H9 (cell line): Measurements from ENCODE around the gene NGB. TPM values are rescaled to one million over a fixed set of nuclear protein-coding genes. Genes with fewer than 3 reads are reported as not detected.

Source experiments
- DNase-seq: peaks from one replicate; pipeline ENCODE4 v3.0.0-alpha.2; 2017
- H2AFZ ChIP-seq: one replicate; pipeline ENCODE4 v1.6.1; 2013; ENCODE audit warnings: mild to moderate bottlenecking, low read length, control low read depth, moderate library complexity
- H2AK5ac ChIP-seq: 2 replicates; pipeline ENCODE4 v1.6.1; 2013; ENCODE audit warnings: low read length, control low read depth, mixed read lengths; ENCODE audit not compliant: insufficient read length
- H2BK120ac ChIP-seq: one replicate; pipeline ENCODE4 v1.6.1; 2013; ENCODE audit warnings: low read depth, mild to moderate bottlenecking, low read length, control low read depth, inconsistent platforms; ENCODE audit not compliant: poor library complexity, severe bottlenecking
- H2BK12ac ChIP-seq: 2 replicates; pipeline ENCODE4 v1.6.1; 2013; ENCODE audit warnings: low read length, control low read depth, mixed read lengths, low read depth; ENCODE audit not compliant: insufficient read length
- H2BK15ac ChIP-seq: 2 replicates; pipeline ENCODE4 v1.6.1; 2013; ENCODE audit warnings: low read depth, low read length, control low read depth
- H2BK20ac ChIP-seq: one replicate; pipeline ENCODE4 v1.6.1; 2013; ENCODE audit warnings: low read depth, mild to moderate bottlenecking, low read length, control low read depth, inconsistent platforms; ENCODE audit not compliant: poor library complexity, severe bottlenecking
- H2BK5ac ChIP-seq: 2 replicates; pipeline ENCODE4 v1.6.1; 2013; ENCODE audit warnings: low read length, control low read depth, mixed read lengths; ENCODE audit not compliant: insufficient read length
- H3K14ac ChIP-seq: 2 replicates; pipeline ENCODE4 v1.6.1; 2013; ENCODE audit warnings: low read length, control low read depth; ENCODE audit not compliant: insufficient read depth
- H3K18ac ChIP-seq: 2 replicates; pipeline ENCODE4 v1.6.1; 2013; ENCODE audit warnings: low read depth, mild to moderate bottlenecking, mixed read lengths, low read length, control low read depth; ENCODE audit not compliant: insufficient read length
- H3K23ac ChIP-seq: 2 replicates; pipeline ENCODE4 v1.6.1; 2013; ENCODE audit warnings: low read length, control low read depth, mixed read lengths, low read depth; ENCODE audit not compliant: insufficient read length
- H3K23me2 ChIP-seq: 2 replicates; pipeline ENCODE4 v1.6.1; 2013; ENCODE audit warnings: low read depth, mild to moderate bottlenecking, mixed read lengths, low read length, control low read depth; ENCODE audit not compliant: insufficient read length, poor library complexity, severe bottlenecking
- H3K27ac ChIP-seq: 2 replicates; pipeline ENCODE4 v1.5.1; 2013; ENCODE audit warnings: low read length, control low read depth, mixed read lengths, low read depth; ENCODE audit not compliant: insufficient read length
- H3K27me3 ChIP-seq: 2 replicates; pipeline ENCODE4 v1.6.1; 2013; ENCODE audit warnings: low read length, control low read depth, inconsistent platforms; ENCODE audit not compliant: insufficient read depth
- H3K4ac ChIP-seq: 2 replicates; pipeline ENCODE4 v1.6.1; 2013; ENCODE audit warnings: low read depth, mild to moderate bottlenecking, control low read depth, inconsistent platforms, low read length, moderate library complexity
- H3K4me1 ChIP-seq: 2 replicates; pipeline ENCODE4 v1.6.1; 2013; ENCODE audit warnings: low read length, control low read depth, inconsistent platforms; ENCODE audit not compliant: insufficient read depth
- H3K4me2 ChIP-seq: 2 replicates; pipeline ENCODE4 v1.6.1; 2013; ENCODE audit warnings: low read length, control low read depth, mixed read lengths; ENCODE audit not compliant: insufficient read length, insufficient read depth
- H3K56ac ChIP-seq: 2 replicates; pipeline ENCODE4 v1.6.1; 2013; ENCODE audit warnings: low read depth, mild to moderate bottlenecking, mixed read lengths, low read length, control low read depth; ENCODE audit not compliant: insufficient read length
- H3K79me1 ChIP-seq: 2 replicates; pipeline ENCODE4 v1.6.1; 2013; ENCODE audit warnings: low read depth, mild to moderate bottlenecking, moderate library complexity, low read length, control low read depth, inconsistent platforms; ENCODE audit not compliant: insufficient read depth, poor library complexity, severe bottlenecking
- H3K79me2 ChIP-seq: 2 replicates; pipeline ENCODE4 v1.6.1; 2013; ENCODE audit warnings: low read length, control low read depth, inconsistent platforms; ENCODE audit not compliant: insufficient read depth
- H3K9ac ChIP-seq: 2 replicates; pipeline ENCODE4 v1.6.1; 2013; ENCODE audit warnings: low read length, control low read depth, mixed read lengths; ENCODE audit not compliant: insufficient read length; ENCODE audit errors: extremely low read depth
- H3K9me3 ChIP-seq: one replicate; pipeline ENCODE4 v1.6.1; 2013; ENCODE audit warnings: low read depth, low read length, inconsistent platforms; ENCODE audit not compliant: control insufficient read depth
- H3T11ph ChIP-seq: one replicate; pipeline ENCODE4 v1.6.1; 2013; ENCODE audit warnings: mild to moderate bottlenecking, low read length, control low read depth, inconsistent platforms
- H4K20me1 ChIP-seq: one replicate; pipeline ENCODE4 v1.6.1; 2013; ENCODE audit not compliant: control insufficient read depth, insufficient read length, insufficient read depth
- H4K5ac ChIP-seq: 2 replicates; pipeline ENCODE4 v1.6.1; 2013; ENCODE audit warnings: low read depth, mild to moderate bottlenecking, mixed read lengths, low read length, control low read depth; ENCODE audit not compliant: insufficient read length
- H4K8ac ChIP-seq: replicated peaks from 2 replicates; pipeline ENCODE4 v1.6.1; 2013; ENCODE audit warnings: low read length, control low read depth, mixed read lengths, low read depth; ENCODE audit not compliant: insufficient read length
- H4K91ac ChIP-seq: 2 replicates; pipeline ENCODE4 v1.6.1; 2013; ENCODE audit warnings: low read depth, mild to moderate bottlenecking, moderate library complexity, mixed read lengths, low read length, control low read depth; ENCODE audit not compliant: insufficient read length
- H3K27ac Mint-ChIP-seq, 3 experiments: 2 replicates in 2 of 3; 3 replicates in 1 of 3; pipeline ENCODE4 v1.8.0; 2020 to 2021; ENCODE audit warnings: mixed read lengths in 3 of 3, mild to moderate bottlenecking in 1 of 3, moderate library complexity in 1 of 3
- H3K27me3 Mint-ChIP-seq: 2 replicates; pipeline ENCODE4 v1.8.0; 2021; ENCODE audit warnings: low read depth, mild to moderate bottlenecking, moderate library complexity, mixed read lengths
- H3K36me3 Mint-ChIP-seq, 3 experiments: 2 replicates in 2 of 3; 3 replicates in 1 of 3; pipeline ENCODE4 v1.8.0; 2020 to 2021; ENCODE audit warnings: low read depth in 3 of 3, mixed read lengths in 3 of 3; ENCODE audit not compliant: insufficient read depth in 1 of 3
- H3K4me1 Mint-ChIP-seq, 2 experiments: 2 replicates each; pipeline ENCODE4 v1.8.0; 2020; ENCODE audit warnings: mixed read lengths in 2 of 2
- H3K4me3 Mint-ChIP-seq, 2 experiments: 2 replicates in 1 of 2; 3 replicates in 1 of 2; pipeline ENCODE4 v1.8.0; 2020 to 2021; ENCODE audit warnings: mild to moderate bottlenecking in 2 of 2, mixed read lengths in 2 of 2, moderate library complexity in 1 of 2
- H3K9me3 Mint-ChIP-seq, 2 experiments: 2 replicates in 1 of 2; 3 replicates in 1 of 2; pipeline ENCODE4 v1.8.0; 2020; ENCODE audit warnings: mild to moderate bottlenecking in 2 of 2, mixed read lengths in 2 of 2, moderate library complexity in 1 of 2
- WGBS: extraction: QIAGEN DNeasy Blood & Tissue Kit; methylation state at CpG from one replicate; pipeline ENCODE4 v1.1.7; 2013; ENCODE audit warnings: missing lambda C conversion rate, low lambda C conversion rate, mixed read lengths; ENCODE audit not compliant: insufficient read length; ENCODE audit errors: extremely low coverage; 5-methylcytosine and 5-hydroxymethylcytosine counted together
- total RNA-seq: library from RNA; stranded (reverse); gene quantifications from 2 replicates; pipeline ENCODE4 v1.2.1, GENCODE V29; 2021
- TF ChIP-seq, protein P1 (sequence below): fragments of 200-600 bp; sonication (generic); conservative IDR thresholded peaks from 3 replicates; pipeline ENCODE4 v1.8.0; 2021; ENCODE audit warnings: antibody characterized with exemption, mild to moderate bottlenecking

NGB gene
- total RNA-seq, 1 experiment from 2014 or later = 0.26 TPM

- H4K8ac ChIP-seq = no peak overlapping the region
- no peak overlapping the region for H3K27ac Mint-ChIP-seq
- no peak overlapping the region for H4K5ac ChIP-seq
- no peak overlapping the region for H3K56ac ChIP-seq
- no peak overlapping the region for H2AFZ ChIP-seq
- TF ChIP-seq, protein P1, sequence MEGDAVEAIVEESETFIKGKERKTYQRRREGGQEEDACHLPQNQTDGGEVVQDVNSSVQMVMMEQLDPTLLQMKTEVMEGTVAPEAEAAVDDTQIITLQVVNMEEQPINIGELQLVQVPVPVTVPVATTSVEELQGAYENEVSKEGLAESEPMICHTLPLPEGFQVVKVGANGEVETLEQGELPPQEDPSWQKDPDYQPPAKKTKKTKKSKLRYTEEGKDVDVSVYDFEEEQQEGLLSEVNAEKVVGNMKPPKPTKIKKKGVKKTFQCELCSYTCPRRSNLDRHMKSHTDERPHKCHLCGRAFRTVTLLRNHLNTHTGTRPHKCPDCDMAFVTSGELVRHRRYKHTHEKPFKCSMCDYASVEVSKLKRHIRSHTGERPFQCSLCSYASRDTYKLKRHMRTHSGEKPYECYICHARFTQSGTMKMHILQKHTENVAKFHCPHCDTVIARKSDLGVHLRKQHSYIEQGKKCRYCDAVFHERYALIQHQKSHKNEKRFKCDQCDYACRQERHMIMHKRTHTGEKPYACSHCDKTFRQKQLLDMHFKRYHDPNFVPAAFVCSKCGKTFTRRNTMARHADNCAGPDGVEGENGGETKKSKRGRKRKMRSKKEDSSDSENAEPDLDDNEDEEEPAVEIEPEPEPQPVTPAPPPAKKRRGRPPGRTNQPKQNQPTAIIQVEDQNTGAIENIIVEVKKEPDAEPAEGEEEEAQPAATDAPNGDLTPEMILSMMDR = no peak
- H2AK5ac ChIP-seq = no peak overlapping the region
- H3K79me2 ChIP-seq = no peaks in the 10 kb centered on the region
- no peak overlapping the region for H4K91ac ChIP-seq
- H3K14ac ChIP-seq = no peak overlapping the region
- no peak overlapping the region for H2BK20ac ChIP-seq
- no peak overlapping the region for H3K4me2 ChIP-seq
- peaks cover 16% of the 10 kb centered on the region for H3K23me2 ChIP-seq
- no peak overlapping the region for H2BK12ac ChIP-seq
- H3K4me1 ChIP-seq = no peaks in the 10 kb centered on the region
- WGBS = no CpG with 5 or more reads among the region's 4 CpGs
- no peak for DNase-seq
- no peaks in the 10 kb centered on the region for H3K79me1 ChIP-seq
- H3T11ph ChIP-seq = no peak overlapping the region
- H3K9me3 Mint-ChIP-seq = peaks cover 2 to 10% of the 10 kb centered on the region in 2 experiments; a peak in 4 of 5 replicates
- peaks cover 20% of the 10 kb centered on the region for H3K27me3 ChIP-seq
- H2BK5ac ChIP-seq = no peak overlapping the region
- H3K23ac ChIP-seq = no peak overlapping the region
- no peak overlapping the region for H3K9ac ChIP-seq
- no peak overlapping the region for H2BK120ac ChIP-seq
- no peak overlapping the region for H3K18ac ChIP-seq
- peaks cover 61% of the 10 kb centered on the region for H3K27me3 Mint-ChIP-seq
- peaks cover 0 to 3% (median 0%) of the 10 kb centered on the region in 3 experiments; a peak in 4 of 7 replicates for H3K36me3 Mint-ChIP-seq
- H3K27ac ChIP-seq = no peak overlapping the region
- no peaks in the 10 kb centered on the region for H4K20me1 ChIP-seq
- H3K9me3 ChIP-seq = no peaks in the 10 kb centered on the region
- H3K4me1 Mint-ChIP-seq = peaks cover 6 to 27% of the 10 kb centered on the region in 2 experiments
- H2BK15ac ChIP-seq = no peak overlapping the region
- H3K4ac ChIP-seq = no peak overlapping the region
- H3K4me3 Mint-ChIP-seq = no peak overlapping the region
Measured at GRCh38 chr14:77272261-77272660, 1.3 kb upstream of the NGB start.
